Mononuclear cell (primary cell): Measurements from ENCODE around the gene FBXO4. TPM values are rescaled to one million over a fixed set of nuclear protein-coding genes. Genes with fewer than 3 reads are reported as not detected.
"Not testable (repeated sequence)": the region's sequence is repeated elsewhere in the genome, so short reads cannot be mapped to it uniquely, and the experiment has no call there.

ENCODE experiments used
- H3K27me3 ChIP-seq: 2 replicates; pipeline ENCODE4 v1.6.0; 2011; ENCODE audit warnings: low read length, control low read depth; ENCODE audit not compliant: insufficient read depth
- H3K4me1 ChIP-seq: 2 replicates; pipeline ENCODE4 v1.5.1; 2011; ENCODE audit warnings: mild to moderate bottlenecking, low read length, control low read depth; ENCODE audit not compliant: insufficient read depth
- H3K4me3 ChIP-seq: 2 replicates; pipeline ENCODE4 v1.5.1; 2011; ENCODE audit warnings: mild to moderate bottlenecking, low read length, moderate library complexity
- H3K9me3 ChIP-seq: 2 replicates; pipeline ENCODE4 v1.5.1; 2011; ENCODE audit warnings: low read depth, mild to moderate bottlenecking, control low read depth, low read length
- total RNA-seq: library from RNA; depleted of rRNA; stranded (reverse); fragments of >200 nt; gene quantifications from one replicate; pipeline ENCODE4 v1.2.3, GENCODE V29; 2012

The FBXO4 gene
- total RNA-seq, 1 donor = 11.5 TPM

- Histone ChIP-seq H3K4me1 (peaks cover 22% of the 10 kb centered on the region), H3K27me3 (peaks cover 10% of the 10 kb centered on the region), H3K9me3 (no peaks in the 10 kb centered on the region), H3K4me3 (peak within 1 kb of the TSS; percentile 72)
These were observed 20.9 kb upstream of the FBXO4 start, which contains the start of gene RIMOC1 for GRCh38 chr5:41903892-41904799. RIMOC1 (plus strand) TSS chr5:41904344; CDS start chr5:41904368, 24 bp downstream.

DNA sequence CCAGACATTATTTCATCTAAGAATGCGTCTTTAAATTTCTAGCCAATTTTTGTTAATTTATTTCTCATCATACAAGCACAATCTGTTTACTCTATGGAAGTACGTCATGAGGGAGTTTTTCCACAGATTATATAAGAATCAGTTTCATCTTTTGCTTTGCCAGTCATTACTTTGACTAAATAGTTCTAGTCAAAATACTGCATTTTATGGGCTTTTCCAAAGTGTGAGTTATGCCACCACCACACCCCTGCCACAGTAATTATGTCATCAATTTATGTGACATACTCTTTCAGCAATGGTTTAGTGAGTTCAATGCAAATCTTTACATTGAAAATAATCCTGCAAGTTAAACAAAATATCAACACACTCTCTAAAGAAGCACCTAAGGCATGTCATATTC is 18.9 kb upstream of the FBXO4 start:
- H3K27me3 ChIP-seq = no peaks in the 10 kb centered on the region
- H3K4me3 ChIP-seq = no peak overlapping the region
- H3K9me3 ChIP-seq = no peaks in the 10 kb centered on the region
- peaks cover 22% of the 10 kb centered on the region for H3K4me1 ChIP-seq

GRCh38 chr5:41908374-41909079 is 16.6 kb upstream of the FBXO4 start:
- Histone ChIP-seq H3K4me1 (peaks cover 20% of the 10 kb centered on the region), H3K4me3 (no peak overlapping the region), H3K9me3 (no peaks in the 10 kb centered on the region), H3K27me3 (no peaks in the 10 kb centered on the region)

GRCh38 chr5:41918105-41918504 is 7.0 kb upstream of the FBXO4 start:
- Histone ChIP-seq H3K27me3 (no peaks in the 10 kb centered on the region), H3K9me3 (no peaks in the 10 kb centered on the region)

DNA sequence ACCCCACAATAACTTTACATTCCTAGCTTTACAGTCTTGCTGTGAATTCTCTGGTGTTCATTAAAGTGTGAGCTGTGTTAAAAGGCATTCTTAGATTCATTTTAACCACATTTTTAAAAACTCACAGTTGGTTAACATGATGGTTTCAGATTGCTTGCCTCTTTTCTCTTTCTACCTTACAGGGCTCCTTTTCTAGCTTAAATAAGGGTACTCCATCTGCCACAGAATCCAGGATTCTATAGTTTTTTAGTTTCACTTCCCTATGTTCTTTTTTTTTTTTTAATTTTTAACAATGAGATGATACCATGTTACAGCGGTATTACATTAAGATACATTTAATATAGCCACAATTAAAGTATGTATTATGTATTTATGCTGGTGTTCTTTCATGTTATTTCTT is 3.9 kb upstream of the FBXO4 start:
- no peak overlapping the region for H3K4me3 ChIP-seq
- peaks cover 7% of the 10 kb centered on the region for H3K4me1 ChIP-seq
- no peaks in the 10 kb centered on the region for H3K9me3 ChIP-seq
- no peaks in the 10 kb centered on the region for H3K27me3 ChIP-seq

More at GRCh38 chr5:41918105-41918504, 7.0 kb upstream of the FBXO4 start:
- H3K4me1 ChIP-seq = no peaks in the 10 kb centered on the region
- no peak overlapping the region for H3K4me3 ChIP-seq

- Histone ChIP-seq H3K27me3 (no peaks in the 10 kb centered on the region), H3K9me3 (no peaks in the 10 kb centered on the region), H3K4me1 (peaks cover 12% of the 10 kb centered on the region), H3K4me3 (no peak overlapping the region)
These were observed 3.2 kb upstream of the FBXO4 start for GRCh38 chr5:41921874-41922273.

DNA sequence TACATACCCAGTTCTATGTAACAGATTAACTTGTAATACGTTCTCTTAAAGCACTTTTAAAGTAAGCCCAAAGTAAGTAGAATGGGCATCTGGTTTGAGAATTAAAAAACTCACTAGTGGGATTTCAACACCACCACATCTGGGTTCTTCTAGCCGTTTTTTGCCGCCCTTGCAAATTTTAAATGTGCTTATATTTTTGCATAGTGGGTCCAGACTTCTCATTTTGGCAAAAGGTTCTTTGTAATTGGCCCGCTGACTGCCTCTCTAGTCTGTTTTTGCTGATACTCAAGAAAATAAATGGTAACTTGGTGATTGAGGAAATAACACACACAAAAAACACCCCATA is 582 bp upstream of the FBXO4 start:
- Histone ChIP-seq H3K9me3 (no peaks in the 10 kb centered on the region), H3K4me1 (peaks cover 12% of the 10 kb centered on the region), H3K4me3 (peak overlapping the region; percentile 74), H3K27me3 (no peaks in the 10 kb centered on the region)

DNA sequence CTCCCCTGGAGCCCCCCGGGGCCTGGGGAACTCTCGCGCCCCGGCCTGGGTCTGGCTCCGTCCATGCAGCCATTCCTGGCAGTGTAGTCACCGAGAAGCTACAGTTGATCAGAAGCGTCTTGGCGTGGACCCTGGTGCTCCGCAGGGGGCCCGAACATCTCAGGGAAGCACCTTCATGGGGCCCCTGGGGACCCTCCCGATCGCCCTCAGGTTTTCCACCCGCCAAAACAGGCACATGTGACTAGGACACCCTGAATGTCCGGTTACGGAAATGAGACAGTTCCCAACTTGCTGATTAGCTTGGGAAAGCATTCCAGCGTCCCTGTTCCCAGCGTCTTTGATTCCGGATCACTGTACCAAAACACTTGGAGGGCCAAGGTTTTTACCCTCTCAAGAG is 472 bp downstream of the FBXO4 start:
- no peaks in the 10 kb centered on the region for H3K27me3 ChIP-seq
- peaks cover 12% of the 10 kb centered on the region for H3K4me1 ChIP-seq
- H3K9me3 ChIP-seq = no peaks in the 10 kb centered on the region
- peak overlapping the region; percentile 74 for H3K4me3 ChIP-seq

- Histone ChIP-seq H3K4me3 (no peak overlapping the region), H3K27me3 (no peaks in the 10 kb centered on the region), H3K4me1 (peaks cover 12% of the 10 kb centered on the region), H3K9me3 (no peaks in the 10 kb centered on the region)
These were observed 2.5 kb downstream of the FBXO4 start for GRCh38 chr5:41927604-41928003.

GRCh38 chr5:41929035-41929434 is 4.0 kb downstream of the FBXO4 start:
- Histone ChIP-seq H3K4me3 (no peak overlapping the region), H3K27me3 (no peaks in the 10 kb centered on the region), H3K4me1 (peaks cover 12% of the 10 kb centered on the region), H3K9me3 (no peaks in the 10 kb centered on the region)

- Histone ChIP-seq H3K4me1 (no peaks in the 10 kb centered on the region), H3K4me3 (no peak overlapping the region), H3K27me3 (no peaks in the 10 kb centered on the region), H3K9me3 (no peaks in the 10 kb centered on the region)
These were observed 7.7 kb downstream of the FBXO4 start for GRCh38 chr5:41932770-41933169.

DNA sequence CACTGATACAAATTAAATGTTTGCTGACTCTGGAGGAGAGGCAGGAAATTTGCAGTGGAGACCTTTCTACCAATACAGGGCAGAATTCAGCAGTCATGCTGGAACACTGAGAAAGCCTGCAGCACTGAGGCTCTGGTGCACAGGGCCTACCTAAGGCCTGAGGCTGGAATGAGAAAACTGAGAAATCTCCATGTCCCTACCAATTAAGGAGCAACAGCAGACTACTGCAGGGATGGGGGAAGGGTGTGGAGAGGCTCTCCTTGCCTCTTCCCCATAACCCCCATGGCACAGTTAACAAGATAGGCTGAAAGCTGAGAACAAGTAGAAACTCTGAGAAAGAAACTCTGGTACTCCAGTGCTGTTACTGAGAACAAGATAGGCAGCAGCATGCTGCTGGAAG is 10.5 kb downstream of the FBXO4 start:
- H3K4me3 ChIP-seq = no peak overlapping the region
- no peaks in the 10 kb centered on the region for H3K27me3 ChIP-seq
- H3K9me3 ChIP-seq = no peaks in the 10 kb centered on the region
- H3K4me1 ChIP-seq = no peaks in the 10 kb centered on the region

DNA sequence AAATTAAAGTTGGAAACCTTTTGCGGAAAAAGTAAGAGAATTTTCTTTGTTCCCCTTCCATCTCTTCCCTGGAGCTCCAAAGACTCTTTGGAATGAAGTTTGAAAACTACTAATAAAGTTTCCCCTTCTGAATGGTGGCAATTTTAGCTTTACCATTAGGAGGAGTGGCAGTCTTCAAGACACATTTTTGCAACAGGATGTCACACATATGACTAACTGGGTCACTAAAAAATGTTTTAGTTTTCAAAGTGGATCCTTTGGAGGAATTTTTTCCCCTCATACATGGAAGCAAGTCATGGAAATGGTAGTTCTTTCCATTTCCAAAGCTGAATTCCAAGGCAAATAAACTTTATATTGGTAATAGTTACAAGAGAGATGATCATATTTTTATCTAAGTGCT is 15.6 kb downstream of the FBXO4 start:
- no peaks in the 10 kb centered on the region for H3K4me1 ChIP-seq
- H3K9me3 ChIP-seq = no peaks in the 10 kb centered on the region
- no peak overlapping the region for H3K4me3 ChIP-seq
- H3K27me3 ChIP-seq = no peaks in the 10 kb centered on the region

GRCh38 chr5:41945332-41945955 is 20.4 kb downstream of the FBXO4 start:
- not testable (repeated sequence) for H3K4me1 ChIP-seq, H3K4me3 ChIP-seq, H3K27me3 ChIP-seq, H3K9me3 ChIP-seq

- no peaks in the 10 kb centered on the region for H3K27me3 ChIP-seq
- no peaks in the 10 kb centered on the region for H3K9me3 ChIP-seq
- H3K4me1 ChIP-seq = no peaks in the 10 kb centered on the region
- H3K4me3 ChIP-seq = no peak overlapping the region
These were observed 26.1 kb downstream of the FBXO4 start for GRCh38 chr5:41951224-41951623.
